ENCODE measurements around the gene LGI1.

The LGI1 gene

GRCh38 chr10:93755443-93756116 is 2.2 kb upstream of the LGI1 start:
- no peak for DNase-seq

GRCh38 chr10:93756118-93756517 is 1.6 kb upstream of the LGI1 start:
- no peak for DNase-seq

- DNase-seq, result no peak
These were observed 600 bp upstream of the LGI1 start for GRCh38 chr10:93757136-93757535.

- DNase-seq, result no peak
These were observed 761 bp downstream of the LGI1 start for GRCh38 chr10:93758508-93758885.

GRCh38 chr10:93758891-93759410 is 1.2 kb downstream of the LGI1 start:
- DNase-seq, result no peak

GRCh38 chr10:93760490-93760889 is 2.8 kb downstream of the LGI1 start:
- no peak for DNase-seq

- DNase-seq, result no peak
These were observed 5.2 kb downstream of the LGI1 start for GRCh38 chr10:93762979-93763391.

- no peak for DNase-seq
These were observed 9.2 kb downstream of the LGI1 start for GRCh38 chr10:93766918-93767317.

GRCh38 chr10:93767724-93768399 is 10.1 kb downstream of the LGI1 start:
- no peak for DNase-seq

GRCh38 chr10:93768892-93769291 is 11.2 kb downstream of the LGI1 start:
- no peak for DNase-seq

- no peak for DNase-seq
These were observed 13.6 kb downstream of the LGI1 start for GRCh38 chr10:93771354-93771753.

- DNase-seq, result no peak
These were observed 15.4 kb downstream of the LGI1 start for GRCh38 chr10:93773120-93773519.

GRCh38 chr10:93773705-93774104 is 16.0 kb downstream of the LGI1 start:
- no peak for DNase-seq

- DNase-seq, result no peak
These were observed 17.6 kb downstream of the LGI1 start for GRCh38 chr10:93775356-93775755.

- no peak for DNase-seq
These were observed 19.4 kb downstream of the LGI1 start for GRCh38 chr10:93777092-93777491.

GRCh38 chr10:93784059-93784458 is 26.3 kb downstream of the LGI1 start:
- no peak for DNase-seq

GRCh38 chr10:93788413-93789208 is 30.9 kb downstream of the LGI1 start:
- no peak for DNase-seq

- no peak for DNase-seq
These were observed 32.7 kb downstream of the LGI1 start for GRCh38 chr10:93790439-93790838.

GRCh38 chr10:93796167-93796566 is 38.4 kb downstream of the LGI1 start:
- no peak for DNase-seq

GRCh38 chr10:93797825-93798224 is 40.1 kb downstream of the LGI1 start:
- no peak for DNase-seq

GRCh38 chr10:93799155-93799708 is 41.5 kb downstream of the LGI1 start:
- DNase-seq, result no peak

- DNase-seq, result no peak
These were observed 46.5 kb downstream of the LGI1 start for GRCh38 chr10:93804200-93804599.

GRCh38 chr10:93806903-93807302 is 49.2 kb downstream of the LGI1 start:
- no peak for DNase-seq
